H1 (cell line): ENCODE results near the gene ADGRB3. TPM values are rescaled to one million over a fixed set of nuclear protein-coding genes. Genes with fewer than 3 reads are reported as not detected.

Experiments
- CTCF ChIA-PET: fragments of 300-600 bp; sonication (Branson Sonifier 250); formaldehyde crosslinking; loops from one replicate; lab custom pipeline; 2021; ENCODE audit not compliant: partially characterized antibody; lab: Charles Lee
- POLR2A ChIA-PET: fragments of 300-600 bp; sonication (Branson Sonifier 250); formaldehyde crosslinking; loops from one replicate; lab custom pipeline; 2021; ENCODE audit warnings: inconsistent platforms; ENCODE audit not compliant: partially characterized antibody; lab: Charles Lee
- DNase-seq, 2 experiments: peaks; one replicate each; pipeline versions ENCODE4 v3.0.0 to v3.0.0-alpha.2; 2010 to 2022; ENCODE audit warnings: low spot score in 2 of 2, low read depth in 1 of 2, mixed read lengths in 1 of 2
- FAIRE-seq: peaks from 2 replicates; lab custom pipeline; 2011; peaks lifted over from hg19 to GRCh38; lab: Jason Lieb, UNC
- H2AFZ ChIP-seq: 2 replicates; pipeline ENCODE4 v1.8.1; 2012; ENCODE audit warnings: low read length, inconsistent platforms
- H2AK5ac ChIP-seq: 2 replicates; pipeline ENCODE4 v1.6.1; 2013; ENCODE audit warnings: low read depth, low read length
- H2BK120ac ChIP-seq: replicated peaks from 2 replicates; pipeline ENCODE3; 2013; ENCODE audit warnings: low read depth, low read length, inconsistent platforms
- H2BK12ac ChIP-seq: 2 replicates; pipeline ENCODE4 v1.6.1; 2013; ENCODE audit warnings: low read depth, low read length
- H2BK15ac ChIP-seq: 2 replicates; pipeline ENCODE4 v1.6.1; 2013; ENCODE audit warnings: low read length
- H2BK20ac ChIP-seq: 2 replicates; pipeline ENCODE4 v1.6.1; 2013; ENCODE audit warnings: low read length
- H2BK5ac ChIP-seq: 2 replicates; pipeline ENCODE4 v1.6.1; 2013; ENCODE audit warnings: low read depth, low read length
- H3K14ac ChIP-seq: 2 replicates; pipeline ENCODE4 v1.6.1; 2013; ENCODE audit warnings: inconsistent platforms; ENCODE audit not compliant: insufficient read length
- H3K18ac ChIP-seq: 2 replicates; pipeline ENCODE4 v1.6.1; 2013; ENCODE audit warnings: low read length; ENCODE audit errors: extremely low read depth
- H3K23ac ChIP-seq: 2 replicates; pipeline ENCODE4 v1.6.1; 2013; ENCODE audit warnings: inconsistent platforms; ENCODE audit not compliant: insufficient read length
- H3K23me2 ChIP-seq: 2 replicates; pipeline ENCODE4 v1.6.1; 2013; ENCODE audit warnings: low read depth, low read length
- H3K27ac ChIP-seq: 2 replicates; pipeline ENCODE4 v1.6.1; 2011; ENCODE audit warnings: low read depth, low read length, inconsistent platforms
- H3K27me3 ChIP-seq, 4 experiments: replicated peaks in 1 of 4; 1 replicate in 1 of 4; 2 replicates in 3 of 4; pipeline versions ENCODE4 v1.6.1 to v1.8.1; 2011 to 2013; ENCODE audit warnings: low read length in 3 of 4, mild to moderate bottlenecking in 3 of 4, inconsistent platforms in 2 of 4, mixed read lengths in 2 of 4, moderate library complexity in 1 of 4; ENCODE audit not compliant: control insufficient read depth in 3 of 4, insufficient read depth in 3 of 4; ENCODE audit errors: extremely low read depth in 1 of 4
- H3K36me3 ChIP-seq, 4 experiments: 2 replicates each; pipeline versions ENCODE4 v1.6.1 to v1.8.1; 2011 to 2013; ENCODE audit warnings: mild to moderate bottlenecking in 4 of 4, low read length in 3 of 4, moderate library complexity in 2 of 4, control low read depth in 1 of 4, inconsistent platforms in 1 of 4; ENCODE audit not compliant: insufficient read depth in 4 of 4, control insufficient read depth in 2 of 4
- H3K4ac ChIP-seq: replicated peaks from 2 replicates; pipeline ENCODE3; 2013; ENCODE audit warnings: low read length, low read depth, mixed read lengths, inconsistent platforms; ENCODE audit not compliant: insufficient read length
- H3K4me1 ChIP-seq, 4 experiments: replicated peaks in 1 of 4; 1 replicate in 1 of 4; 2 replicates in 3 of 4; pipeline versions ENCODE4 v1.6.1 to v1.8.1; 2011 to 2013; ENCODE audit warnings: low read length in 3 of 4, inconsistent platforms in 2 of 4, mixed read lengths in 1 of 4; ENCODE audit not compliant: insufficient read depth in 4 of 4, control insufficient read depth in 3 of 4
- H3K4me2 ChIP-seq, 2 experiments: 2 replicates each; pipeline versions ENCODE4 v1.6.1 to v1.8.1; 2011 to 2013; ENCODE audit warnings: low read depth in 2 of 2, low read length in 2 of 2, control low read depth in 1 of 2, inconsistent platforms in 1 of 2, mild to moderate bottlenecking in 1 of 2; ENCODE audit not compliant: insufficient read depth in 1 of 2
- H3K4me3 ChIP-seq, 4 experiments: fragments of 200-600, 300-600 bp in 1 of 4; sonication (generic), shearing (Covaris generic), sonication (Bioruptor Twin) in 1 of 4; 2 replicates each; pipeline versions ENCODE4 v1.5.1 to v1.8.1; 2011 to 2016; ENCODE audit warnings: low read length in 4 of 4, low read depth in 3 of 4, control low read depth in 2 of 4, inconsistent platforms in 2 of 4, mild to moderate bottlenecking in 2 of 4, mixed read lengths in 1 of 4, moderate library complexity in 1 of 4; ENCODE audit not compliant: insufficient read depth in 2 of 4; ENCODE audit errors: extremely low read depth in 1 of 4
- H3K56ac ChIP-seq: replicated peaks from 2 replicates; pipeline ENCODE3; 2013; ENCODE audit warnings: low read depth, mild to moderate bottlenecking, mixed read lengths, low read length, inconsistent platforms; ENCODE audit not compliant: insufficient read length
- H3K79me1 ChIP-seq: 2 replicates; pipeline ENCODE4 v1.6.1; 2013; ENCODE audit warnings: low read depth, low read length, control low read depth
- H3K79me2 ChIP-seq, 2 experiments: 2 replicates each; pipeline versions ENCODE4 v1.6.1 to v1.8.1; 2012 to 2013; ENCODE audit warnings: low read length in 2 of 2, mild to moderate bottlenecking in 2 of 2, inconsistent platforms in 1 of 2; ENCODE audit not compliant: insufficient read depth in 2 of 2, control insufficient read depth in 1 of 2
- H3K9ac ChIP-seq, 4 experiments: replicated peaks in 1 of 4; 1 replicate in 1 of 4; 2 replicates in 3 of 4; pipeline versions ENCODE4 v1.6.1 to v1.8.1; 2011 to 2013; ENCODE audit warnings: low read depth in 3 of 4, low read length in 3 of 4, control low read depth in 2 of 4, mild to moderate bottlenecking in 2 of 4, moderate library complexity in 2 of 4, inconsistent platforms in 1 of 4; ENCODE audit errors: extremely low read depth in 1 of 4
- H3K9me3 ChIP-seq, 2 experiments: 2 replicates each; pipeline versions ENCODE4 v1.6.1 to v1.8.1; 2012 to 2013; ENCODE audit warnings: mild to moderate bottlenecking in 2 of 2, moderate library complexity in 2 of 2, control low read depth in 1 of 2, inconsistent platforms in 1 of 2, low read depth in 1 of 2, low read length in 1 of 2, mixed read lengths in 1 of 2; ENCODE audit not compliant: insufficient read depth in 2 of 2
- H4K20me1 ChIP-seq, 2 experiments: replicated peaks in 1 of 2; 2 replicates each; pipeline versions ENCODE3 to v1.8.1; 2011 to 2013; ENCODE audit warnings: inconsistent platforms in 2 of 2, low read length in 2 of 2, mild to moderate bottlenecking in 1 of 2; ENCODE audit not compliant: insufficient read depth in 2 of 2, control insufficient read depth in 1 of 2
- H4K5ac ChIP-seq: 2 replicates; pipeline ENCODE4 v1.6.1; 2013; ENCODE audit warnings: low read length, low read depth, mixed read lengths, inconsistent platforms; ENCODE audit not compliant: insufficient read length
- H4K8ac ChIP-seq: 2 replicates; pipeline ENCODE4 v1.8.0; 2013; ENCODE audit warnings: mild to moderate bottlenecking, moderate library complexity, low read length, inconsistent platforms; ENCODE audit not compliant: insufficient read depth; ENCODE audit errors: extremely low read depth
- H4K91ac ChIP-seq: replicated peaks from 2 replicates; pipeline ENCODE3; 2013; ENCODE audit warnings: low read length, mixed read lengths, inconsistent platforms; ENCODE audit not compliant: insufficient read length
- EGR1 ChIP-seq: IDR thresholded peaks from 2 replicates; pipeline ENCODE4 v1.6.1; 2011; ENCODE audit warnings: low read depth, low read length, borderline replicate concordance
- WGBS, 2 experiments: shearing (Covaris generic) in 1 of 2; methylation state at CpG; one replicate each; pipeline versions ENCODE4 v1.1.6 to v1.1.7; 2013 to 2015; ENCODE audit warnings: low lambda C conversion rate in 2 of 2, mixed read lengths in 2 of 2, inconsistent platforms in 1 of 2, low coverage in 1 of 2, missing lambda C conversion rate in 1 of 2; ENCODE audit not compliant: insufficient replicate concordance in 2 of 2, insufficient coverage in 1 of 2, insufficient read length in 1 of 2; ENCODE audit errors: extremely low coverage in 1 of 2, missing lambda C conversion rate in 1 of 2; 5-methylcytosine and 5-hydroxymethylcytosine counted together
- polyA plus RNA-seq, 7 experiments: library from polyadenylated mRNA; depleted of rRNA in 3 of 7; stranded (reverse) in 5 of 7; unstranded in 2 of 7; fragments of >200 nt in 5 of 7; fragments of 200-250 nt in 2 of 7; gene quantifications; 1 replicate in 5 of 7; 2 replicates in 1 of 7; 4 replicates in 1 of 7; pipeline versions ENCODE4 v1.2.1 to v1.2.3, GENCODE V29; 2011 to 2013; ENCODE audit warnings: missing spikeins in 2 of 7, mixed read lengths in 2 of 7
- total RNA-seq: library from RNA; stranded (reverse); fragmentation: NEBNext Ultra II Directional; extraction: Animal tissue kit (Norgen Biotek cat#: 25700); gene quantifications from 2 replicates; pipeline ENCODE4 v1.2.1, GENCODE V29; 2021

Gene ADGRB3
- total and polyA plus RNA-seq, 2 of the 8 experiments (the other 6 are each of a cell fraction or from before 2014, with no cell fraction given), result 0.35 to 1.2 TPM

DNA sequence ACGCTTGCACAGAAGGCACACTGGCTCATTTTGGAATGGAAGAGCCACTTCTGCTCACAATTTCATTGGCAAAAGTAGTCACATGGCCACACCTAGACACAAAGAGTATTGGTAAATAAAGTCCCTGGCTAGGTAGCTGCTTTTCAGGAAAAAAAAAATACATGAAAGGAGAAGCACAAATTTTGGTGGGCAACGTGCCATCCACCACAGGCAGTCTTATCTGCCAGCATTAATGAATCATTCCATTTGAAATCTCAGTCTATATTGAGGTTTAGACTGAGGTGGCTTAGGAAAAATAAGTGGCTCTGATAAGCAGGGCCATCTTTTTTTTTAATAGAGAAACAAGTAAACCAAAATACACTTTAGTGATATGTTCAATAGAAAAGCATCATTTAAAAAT lies 44.3 kb downstream of the ADGRB3 start:
- TF ChIP-seq EGR1, result no peak
- TF ChIP-seq, all 59 proteins: peak for 0
- CTCF ChIA-PET, result no interaction called here
- Histone ChIP-seq H3K36me3 (no peaks in the 10 kb centered on the region), H3K56ac (no peak overlapping the region), H3K14ac (no peak overlapping the region), H4K91ac (no peak overlapping the region), H2BK12ac (no peak overlapping the region), H2BK5ac (no peak overlapping the region), H3K79me1 (no peaks in the 10 kb centered on the region), H3K27me3 (no peaks in the 10 kb centered on the region), H3K9ac (no peak overlapping the region), H2BK120ac (no peak overlapping the region), H4K20me1 (no peaks in the 10 kb centered on the region), H4K5ac (no peak overlapping the region), H4K8ac (no peak overlapping the region), H3K27ac (no peak overlapping the region), H2BK15ac (no peak overlapping the region), H2AK5ac (no peak overlapping the region), H3K4me1 (no peaks in the 10 kb centered on the region), H2BK20ac (no peak overlapping the region), H3K4me2 (no peak overlapping the region), H3K4me3 (no peak overlapping the region), H3K9me3 (no peaks in the 10 kb centered on the region), H3K79me2 (no peaks in the 10 kb centered on the region), H2AFZ (no peak overlapping the region), H3K4ac (no peak overlapping the region), H3K23me2 (no peaks in the 10 kb centered on the region), H3K18ac (no peak overlapping the region), H3K23ac (no peak overlapping the region)
- POLR2A ChIA-PET, result no interaction called here
- no peak for FAIRE-seq
- 92% methylated on average over 2 of the region's 2 CpGs; no CpG with 5 or more reads in 1 of the 2 experiments for WGBS, 2 experiments
- DNase-seq, result no peak
